GM23338 (cell line): Measurements from ENCODE around the gene PTGDR2.

Experiments
- CREB1 ChIP-seq: fragments of 250-450 bp; sonication (Bioruptor Pico); IDR thresholded peaks from 2 replicates; pipeline ENCODE4 v1.5.0; 2020; ENCODE audit warnings: low read depth, mild to moderate bottlenecking, moderate library complexity
- CTCF ChIP-seq, 2 experiments: fragments of 200-600 bp in 1 of 2; sonication (generic) in 1 of 2; conservative IDR thresholded peaks; 2 replicates each; pipeline versions ENCODE4 v1.5.1 to v1.6.1; 2016 to 2017; ENCODE audit warnings: antibody characterized with exemption in 2 of 2, low read depth in 2 of 2, mild to moderate bottlenecking in 2 of 2, moderate library complexity in 1 of 2
- EZH2 ChIP-seq: fragments of 200-600 bp; sonication (generic); IDR thresholded peaks from one replicate; pipeline ENCODE4 v1.8.0; 2017; ENCODE audit warnings: antibody characterized with exemption, mild to moderate bottlenecking, low read depth; ENCODE audit not compliant: unreplicated experiment
- EZH2phosphoT487 ChIP-seq: fragments of 200-600 bp; sonication (generic); IDR thresholded peaks from one replicate; pipeline ENCODE4 v1.8.1; 2018; ENCODE audit warnings: antibody characterized with exemption; ENCODE audit not compliant: unreplicated experiment
- POLR2AphosphoS5 ChIP-seq: IDR thresholded peaks from 2 replicates; pipeline ENCODE4 v1.6.1; 2016; ENCODE audit warnings: antibody characterized with exemption, low read depth
- REST ChIP-seq: IDR thresholded peaks from one replicate; pipeline ENCODE4 v1.6.1; 2018; ENCODE audit warnings: antibody characterized with exemption; ENCODE audit not compliant: unreplicated experiment
- ZNF114 ChIP-seq: fragments of 250-450 bp; sonication (Bioruptor Pico); IDR thresholded peaks from 2 replicates; pipeline ENCODE4 v1.5.0; 2020; ENCODE audit warnings: mild to moderate bottlenecking, moderate library complexity

GRCh38 chr11:60879971-60880588, 24.3 kb upstream of the PTGDR2 start:
- TF ChIP-seq CREB1 (CRISPR knock-in tag) (no peak), CTCF (conservative IDR thresholded peaks at IDR 0.05; ENCODE audit: low read depth in 2 of 2) (no peak), POLR2AphosphoS5 (no peak), REST (no peak), EZH2 (no peak), EZH2phosphoT487 (no peak), ZNF114 (CRISPR knock-in tag) (no peak)
